Measurements from ENCODE around the gene CCDC142.
"Not testable (repeated sequence)": the region's sequence is repeated elsewhere in the genome, so short reads cannot be mapped to it uniquely, and the experiment has no call there.

DNA sequence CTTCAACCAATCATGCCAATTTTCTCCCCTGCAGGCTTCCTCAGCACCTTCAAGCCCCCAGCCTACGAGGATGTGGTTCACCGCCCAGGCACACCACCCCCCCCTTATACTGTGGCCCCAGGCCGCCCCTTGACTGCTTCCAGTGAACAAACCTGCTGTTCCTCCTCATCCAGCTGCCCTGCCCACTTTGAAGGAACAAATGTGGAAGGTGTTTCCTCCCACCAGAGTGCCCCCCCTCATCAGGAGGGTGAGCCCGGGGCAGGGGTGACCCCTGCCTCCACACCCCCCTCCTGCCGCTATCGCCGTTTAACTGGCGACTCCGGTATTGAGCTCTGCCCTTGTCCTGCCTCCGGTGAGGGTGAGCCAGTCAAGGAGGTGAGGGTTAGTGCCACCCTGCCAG is 22.6 kb downstream of the CCDC142 start:
- not testable (repeated sequence) for TF ChIP-seq RAD21 (IDR thresholded peaks at IDR 0.05 in 1 of 2, conservative IDR thresholded peaks at IDR 0.05 in 1 of 2; ENCODE audit: low read depth in 2 of 2, low read length in 2 of 2); JUND (IDR thresholded peaks at IDR 0.05; ENCODE audit: low read length); POLR2A (IDR thresholded peaks at IDR 0.05; ENCODE audit: control extremely low read depth in 1 of 2, low read depth in 2 of 2, low read length in 2 of 2); RFX5 (IDR thresholded peaks at IDR 0.05; ENCODE audit: borderline replicate concordance, low read depth, low read length); RNF2 (IDR thresholded peaks at IDR 0.05; ENCODE audit: borderline replicate concordance, low read depth, low read length, missing control alignments, poor library complexity, severe bottlenecking)
- TF ChIP-seq, protein P1, sequence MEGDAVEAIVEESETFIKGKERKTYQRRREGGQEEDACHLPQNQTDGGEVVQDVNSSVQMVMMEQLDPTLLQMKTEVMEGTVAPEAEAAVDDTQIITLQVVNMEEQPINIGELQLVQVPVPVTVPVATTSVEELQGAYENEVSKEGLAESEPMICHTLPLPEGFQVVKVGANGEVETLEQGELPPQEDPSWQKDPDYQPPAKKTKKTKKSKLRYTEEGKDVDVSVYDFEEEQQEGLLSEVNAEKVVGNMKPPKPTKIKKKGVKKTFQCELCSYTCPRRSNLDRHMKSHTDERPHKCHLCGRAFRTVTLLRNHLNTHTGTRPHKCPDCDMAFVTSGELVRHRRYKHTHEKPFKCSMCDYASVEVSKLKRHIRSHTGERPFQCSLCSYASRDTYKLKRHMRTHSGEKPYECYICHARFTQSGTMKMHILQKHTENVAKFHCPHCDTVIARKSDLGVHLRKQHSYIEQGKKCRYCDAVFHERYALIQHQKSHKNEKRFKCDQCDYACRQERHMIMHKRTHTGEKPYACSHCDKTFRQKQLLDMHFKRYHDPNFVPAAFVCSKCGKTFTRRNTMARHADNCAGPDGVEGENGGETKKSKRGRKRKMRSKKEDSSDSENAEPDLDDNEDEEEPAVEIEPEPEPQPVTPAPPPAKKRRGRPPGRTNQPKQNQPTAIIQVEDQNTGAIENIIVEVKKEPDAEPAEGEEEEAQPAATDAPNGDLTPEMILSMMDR (IDR thresholded peaks at IDR 0.05; ENCODE audit: control extremely low read depth in 1 of 3, insufficient read depth in 1 of 3, low read depth in 1 of 3, low read length in 3 of 3) = not testable (repeated sequence)
- TF ChIP-seq, protein P2, sequence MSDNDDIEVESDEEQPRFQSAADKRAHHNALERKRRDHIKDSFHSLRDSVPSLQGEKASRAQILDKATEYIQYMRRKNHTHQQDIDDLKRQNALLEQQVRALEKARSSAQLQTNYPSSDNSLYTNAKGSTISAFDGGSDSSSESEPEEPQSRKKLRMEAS (IDR thresholded peaks at IDR 0.05) = not testable (repeated sequence)

Measured in H1 (cell line).